Transverse colon (tissue), 4 donors: ENCODE data around the gene PRRT3. TPM values are rescaled to one million over a fixed set of nuclear protein-coding genes. Genes with fewer than 3 reads are reported as not detected.

Source experiments
- DNase-seq: peaks from one replicate; pipeline ENCODE4 v3.0.0-alpha.2; 2019
- H3K27ac ChIP-seq, 4 donors: fragments of 200-600 bp; sonication (generic); 2 replicates each; pipeline ENCODE4 v1.5.1; 2016 to 2018; ENCODE audit warnings: inconsistent platforms in 4 of 4
- H3K27me3 ChIP-seq: fragments of 200-600 bp; sonication (generic); 2 replicates; pipeline ENCODE4 v1.5.1; 2017; ENCODE audit warnings: inconsistent platforms
- H3K36me3 ChIP-seq, 4 donors: fragments of 200-600 bp; sonication (generic); 2 replicates each; pipeline ENCODE4 v1.5.1; 2017 to 2019; ENCODE audit warnings: inconsistent platforms in 4 of 4
- H3K4me1 ChIP-seq, 4 donors: fragments of 200-600 bp; sonication (generic); 2 replicates each; pipeline ENCODE4 v1.5.1; 2017 to 2020; ENCODE audit warnings: inconsistent platforms in 4 of 4
- H3K4me3 ChIP-seq, 4 donors: fragments of 200-600 bp; sonication (generic); 1 replicate in 1 of 4; 2 replicates in 3 of 4; pipeline versions ENCODE4 v1.5.1 to v1.6.1; 2017 to 2019; ENCODE audit warnings: inconsistent platforms in 4 of 4
- H3K9me3 ChIP-seq, 2 donors: fragments of 200-600 bp; sonication (generic); 2 replicates each; pipeline ENCODE4 v1.5.1; 2017 to 2019; ENCODE audit warnings: inconsistent platforms in 2 of 2
- EP300 ChIP-seq: sonication (generic); formaldehyde crosslinking; IDR thresholded peaks from one replicate; pipeline ENCODE4 v1.6.1; 2017; ENCODE audit warnings: antibody characterized with exemption, low read depth
- POLR2A ChIP-seq: fragments of 450-650 bp; IDR thresholded peaks from one replicate; pipeline ENCODE4 v1.6.1; 2016; ENCODE audit warnings: antibody characterized with exemption, mild to moderate bottlenecking, moderate library complexity
- POLR2AphosphoS5 ChIP-seq, 3 donors: sonication (generic); formaldehyde crosslinking; IDR thresholded peaks; one replicate each; pipeline ENCODE4 v1.6.1; 2016; ENCODE audit warnings: antibody characterized with exemption in 3 of 3
- WGBS, 2 donors: methylation state at CpG; one replicate each; pipeline ENCODE4 v1.1.5; 2018; ENCODE audit warnings: low coverage in 1 of 2; 5-methylcytosine and 5-hydroxymethylcytosine counted together
- in situ Hi-C, 4 donors: fragments of 200-750 bp; cut with MboI; loops; one replicate each; pipeline versions ENCODE4 v1.15.0 to v1.15.1; 2017; ENCODE audit warnings: low sequenced_read_pairs in 3 of 4, low pct_ligation_motif_present in 1 of 4, low pct_unique_long_range_greater_than_20kb in 1 of 4
- intact Hi-C: fragments of 100-400 bp; cut with DNase I; formaldehyde crosslinking; loops from one replicate; pipeline ENCODE4 v1.15.1; 2023; ENCODE audit warnings: low total_unique reads
- total RNA-seq, 4 donors: library from RNA; depleted of rRNA; stranded (reverse); fragments of >200 nt; gene quantifications; one replicate each; pipeline ENCODE4 v1.1.0, GENCODE V29; 2016
- TF ChIP-seq, protein P1 (sequence below), 5 experiments: fragments of 200-600 bp in 3 of 5; fragments of 450-650 bp in 2 of 5; sonication (generic) in 3 of 5; IDR thresholded peaks; 1 replicate in 2 of 5; 2 replicates in 3 of 5; pipeline ENCODE4 v1.5.1; 2016 to 2017; ENCODE audit warnings: antibody characterized with exemption in 5 of 5, inconsistent platforms in 3 of 5, mild to moderate bottlenecking in 2 of 5, moderate library complexity in 1 of 5

Gene PRRT3
- total RNA-seq, 4 donors from 2014 or later, result 0.20 to 3.0 (median 1.6) TPM

- TF ChIP-seq POLR2AphosphoS5 (IDR thresholded peaks at IDR 0.05), result no peak
- Histone ChIP-seq H3K27ac (no peak overlapping the region), H3K4me1 (peaks cover 15 to 36% (median 30%) of the 10 kb centered on the region in 4 donors), H3K4me3 (no peak overlapping the region), H3K27me3 (no peaks in the 10 kb centered on the region), H3K9me3 (no peaks in the 10 kb centered on the region), H3K36me3 (no peaks in the 10 kb centered on the region)
- in situ Hi-C loops, result no loop called here
- intact Hi-C loops, result loop anchor here (10.0 kb wide), 1 partner anchor 68 kb away; the partner anchor contains the start of gene RPUSD3
- WGBS, 2 donors, result 76% methylated on average over 5 to 7 of the region's 7 CpGs
- DNase-seq, result no peak
Observed at GRCh38 chr3:9912294-9912935, 39.8 kb downstream of the PRRT3 start.

DNA sequence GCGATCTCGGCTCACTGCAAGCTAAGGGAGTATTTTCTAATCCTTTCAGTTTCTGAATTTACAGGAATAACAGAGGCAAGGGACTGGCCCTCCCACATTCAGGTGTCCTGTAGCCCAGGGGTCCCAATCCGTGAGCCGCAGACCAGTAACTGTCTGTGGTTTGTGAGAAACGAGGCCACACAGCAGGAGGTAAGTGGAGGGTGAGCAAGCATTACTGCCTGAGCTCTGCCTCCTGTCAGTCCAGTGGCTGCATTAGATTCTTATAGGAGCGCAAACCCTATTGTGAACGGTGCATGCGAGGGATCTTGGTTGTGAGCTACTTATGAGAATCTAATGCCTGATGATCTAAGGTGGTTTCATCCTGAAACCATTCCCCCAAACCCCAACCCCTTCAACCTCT, 40.3 kb downstream of the PRRT3 start:
- in situ Hi-C loops, result no loop called here
- WGBS, 2 donors, result 80 to 95% methylated on average over 4 to 8 of the region's 8 CpGs
- intact Hi-C loops, result loop anchor here (10.0 kb wide), 1 partner anchor 67 kb away; the partner anchor contains the start of gene RPUSD3

GRCh38 chr3:9909221-9910013, 42.8 kb downstream of the PRRT3 start:
- Histone ChIP-seq H3K9me3 (no peaks in the 10 kb centered on the region), H3K4me3 (no peak overlapping the region), H3K27ac (no peak overlapping the region), H3K4me1 (peaks cover 3 to 13% (median 6%) of the 10 kb centered on the region in 4 donors), H3K27me3 (no peaks in the 10 kb centered on the region), H3K36me3 (peaks cover 0 to 6% (median 0%) of the 10 kb centered on the region in 4 donors)
- DNase-seq, result no peak
- WGBS, 2 donors, result 56 to 91% methylated on average over 1 to 7 of the region's 7 CpGs
- intact Hi-C loops, result loop anchor here (10.0 kb wide), 1 partner anchor 65 kb away; the partner anchor contains the start of gene RPUSD3
- TF ChIP-seq EP300, result no peak
- TF ChIP-seq POLR2A, result no peak
- no peak for TF ChIP-seq POLR2AphosphoS5 (IDR thresholded peaks at IDR 0.05)
- TF ChIP-seq, protein P1, sequence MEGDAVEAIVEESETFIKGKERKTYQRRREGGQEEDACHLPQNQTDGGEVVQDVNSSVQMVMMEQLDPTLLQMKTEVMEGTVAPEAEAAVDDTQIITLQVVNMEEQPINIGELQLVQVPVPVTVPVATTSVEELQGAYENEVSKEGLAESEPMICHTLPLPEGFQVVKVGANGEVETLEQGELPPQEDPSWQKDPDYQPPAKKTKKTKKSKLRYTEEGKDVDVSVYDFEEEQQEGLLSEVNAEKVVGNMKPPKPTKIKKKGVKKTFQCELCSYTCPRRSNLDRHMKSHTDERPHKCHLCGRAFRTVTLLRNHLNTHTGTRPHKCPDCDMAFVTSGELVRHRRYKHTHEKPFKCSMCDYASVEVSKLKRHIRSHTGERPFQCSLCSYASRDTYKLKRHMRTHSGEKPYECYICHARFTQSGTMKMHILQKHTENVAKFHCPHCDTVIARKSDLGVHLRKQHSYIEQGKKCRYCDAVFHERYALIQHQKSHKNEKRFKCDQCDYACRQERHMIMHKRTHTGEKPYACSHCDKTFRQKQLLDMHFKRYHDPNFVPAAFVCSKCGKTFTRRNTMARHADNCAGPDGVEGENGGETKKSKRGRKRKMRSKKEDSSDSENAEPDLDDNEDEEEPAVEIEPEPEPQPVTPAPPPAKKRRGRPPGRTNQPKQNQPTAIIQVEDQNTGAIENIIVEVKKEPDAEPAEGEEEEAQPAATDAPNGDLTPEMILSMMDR (IDR thresholded peaks at IDR 0.05), result no peak
- in situ Hi-C loops, result no loop called here

More for the DNA sequence above, 40.3 kb downstream of the PRRT3 start:
- Histone ChIP-seq H3K4me3 (no peak overlapping the region), H3K27me3 (no peaks in the 10 kb centered on the region), H3K4me1 (peaks cover 13 to 31% (median 26%) of the 10 kb centered on the region in 4 donors), H3K9me3 (no peaks in the 10 kb centered on the region), H3K27ac (no peak overlapping the region), H3K36me3 (peaks cover 0 to 2% (median 0%) of the 10 kb centered on the region in 4 donors)
- TF ChIP-seq EP300, result no peak
- no peak for TF ChIP-seq POLR2AphosphoS5 (IDR thresholded peaks at IDR 0.05)
- TF ChIP-seq, protein P1 (IDR thresholded peaks at IDR 0.05), result no peak
- TF ChIP-seq POLR2A, result no peak
- no peak for DNase-seq

GRCh38 chr3:9908286-9908685, 43.9 kb downstream of the PRRT3 start:
- H3K4me3 ChIP-seq, result no peak overlapping the region
- in situ Hi-C loops, result no loop called here
- TF ChIP-seq, protein P1 (IDR thresholded peaks at IDR 0.05), result no peak
- TF ChIP-seq POLR2AphosphoS5 (IDR thresholded peaks at IDR 0.05) (no peak), EP300 (no peak), POLR2A (no peak)
- intact Hi-C loops, result no loop called here
- H3K9me3 ChIP-seq, result no peaks in the 10 kb centered on the region
- DNase-seq, result no peak
- H3K27ac ChIP-seq, result no peak overlapping the region
- H3K4me1 ChIP-seq, result peaks cover 0 to 9% (median 4%) of the 10 kb centered on the region in 4 donors
- no peaks in the 10 kb centered on the region for H3K27me3 ChIP-seq
- peaks cover 0 to 6% (median 0%) of the 10 kb centered on the region in 4 donors for H3K36me3 ChIP-seq
- WGBS, 2 donors, result 80 to 83% methylated on average over 1 to 3 of the region's 3 CpGs
